ENCODE results near the gene GTF3C5.

Gene GTF3C5

DNA sequence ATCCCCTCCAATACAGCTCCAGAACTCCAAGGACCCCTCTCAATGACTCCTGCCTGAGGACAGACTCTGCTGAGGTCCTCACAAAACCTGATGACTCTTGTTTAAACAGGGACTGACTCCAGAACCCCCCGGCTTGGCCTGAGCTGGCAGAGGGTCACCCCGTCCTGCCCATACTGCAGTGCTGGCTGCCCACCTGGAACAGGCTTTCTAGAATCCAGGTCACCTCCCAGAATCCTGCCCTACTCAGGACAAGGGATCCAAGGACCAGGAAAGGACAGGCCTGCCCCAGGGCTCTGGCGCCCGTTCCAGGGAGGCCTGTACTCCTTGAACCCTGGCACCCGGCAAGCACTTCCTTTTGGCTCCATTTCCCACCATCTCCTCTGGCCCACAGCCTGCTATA, 68.1 kb downstream of the GTF3C5 start:
- Histone ChIP-seq H3K9ac (ENCODE audit: low read depth in 1 of 2, low read length in 2 of 2) (no peak overlapping the region), H3K4me3 (ENCODE audit: low read length in 2 of 2) (no peak overlapping the region), H3K9me3 (ENCODE audit: control insufficient read depth in 2 of 2, low read length in 2 of 2) (peaks cover 0 to 2% of the 10 kb centered on the region in 2 donors), H3K4me1 (ENCODE audit: control insufficient read depth in 2 of 2, insufficient read depth in 2 of 2, low read length in 2 of 2) (peaks cover 0 to 3% of the 10 kb centered on the region in 2 donors), H3K27ac (ENCODE audit: low read depth in 2 of 2, low read length in 2 of 2) (no peak overlapping the region), H3K27me3 (ENCODE audit: control insufficient read depth in 2 of 2, insufficient read depth in 2 of 2, low read length in 2 of 2) (no peaks in the 10 kb centered on the region), H3K36me3 (ENCODE audit: control insufficient read depth in 2 of 2, insufficient read depth in 2 of 2, low read length in 2 of 2) (peaks cover 53 to 59% of the 10 kb centered on the region in 2 donors)

DNA sequence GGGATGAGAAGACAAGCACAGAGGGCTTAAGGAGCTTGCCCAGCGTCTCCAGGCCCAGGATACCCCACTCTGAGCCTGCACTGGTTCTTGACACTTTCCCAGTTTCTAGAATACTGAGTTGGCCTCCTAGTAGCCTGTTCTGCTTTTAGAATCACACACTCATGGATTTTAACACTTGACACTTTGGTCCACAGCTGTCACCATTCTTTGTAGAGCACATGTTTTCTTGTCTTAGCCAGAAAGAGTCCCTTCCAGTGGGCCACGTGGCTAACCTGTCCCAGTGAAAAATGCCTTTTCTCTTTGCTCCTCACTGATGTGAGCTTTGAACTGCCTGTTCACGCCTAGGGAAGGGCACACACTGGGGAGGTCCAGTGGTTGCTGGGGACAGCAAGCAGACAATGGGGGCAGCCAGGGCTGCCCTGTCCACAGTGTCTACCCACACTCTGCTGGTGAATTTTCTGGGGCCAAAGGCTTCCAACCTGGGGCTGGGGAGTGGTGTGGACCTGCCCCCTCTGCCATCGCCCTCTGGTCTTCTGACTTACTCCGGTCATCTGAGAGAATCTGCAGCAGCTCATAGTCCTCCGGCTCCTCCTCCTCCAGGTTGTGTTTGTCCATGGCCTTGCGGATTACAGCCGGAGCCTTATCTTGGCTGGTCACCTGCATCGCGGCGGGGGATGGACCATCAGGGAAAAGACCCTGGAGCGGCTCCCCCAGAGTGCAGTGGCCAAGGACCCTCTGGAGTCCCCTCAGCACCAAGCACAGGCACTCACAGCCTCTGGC, 69.1 kb downstream of the GTF3C5 start:
- H3K36me3 ChIP-seq (ENCODE audit: control insufficient read depth in 2 of 2, insufficient read depth in 2 of 2, low read length in 2 of 2), result peaks cover 57 to 65% of the 10 kb centered on the region in 2 donors
- H3K4me3 ChIP-seq (ENCODE audit: low read length in 2 of 2), result no peak overlapping the region
- no peak overlapping the region for H3K9ac ChIP-seq (ENCODE audit: low read depth in 1 of 2, low read length in 2 of 2)
- no peaks in the 10 kb centered on the region for H3K27me3 ChIP-seq (ENCODE audit: control insufficient read depth in 2 of 2, insufficient read depth in 2 of 2, low read length in 2 of 2)
- no peak overlapping the region for H3K27ac ChIP-seq (ENCODE audit: low read depth in 2 of 2, low read length in 2 of 2)
- H3K9me3 ChIP-seq (ENCODE audit: control insufficient read depth in 2 of 2, low read length in 2 of 2), result peaks cover 0 to 2% of the 10 kb centered on the region in 2 donors
- H3K4me1 ChIP-seq (ENCODE audit: control insufficient read depth in 2 of 2, insufficient read depth in 2 of 2, low read length in 2 of 2), result peaks cover 0 to 3% of the 10 kb centered on the region in 2 donors

DNA sequence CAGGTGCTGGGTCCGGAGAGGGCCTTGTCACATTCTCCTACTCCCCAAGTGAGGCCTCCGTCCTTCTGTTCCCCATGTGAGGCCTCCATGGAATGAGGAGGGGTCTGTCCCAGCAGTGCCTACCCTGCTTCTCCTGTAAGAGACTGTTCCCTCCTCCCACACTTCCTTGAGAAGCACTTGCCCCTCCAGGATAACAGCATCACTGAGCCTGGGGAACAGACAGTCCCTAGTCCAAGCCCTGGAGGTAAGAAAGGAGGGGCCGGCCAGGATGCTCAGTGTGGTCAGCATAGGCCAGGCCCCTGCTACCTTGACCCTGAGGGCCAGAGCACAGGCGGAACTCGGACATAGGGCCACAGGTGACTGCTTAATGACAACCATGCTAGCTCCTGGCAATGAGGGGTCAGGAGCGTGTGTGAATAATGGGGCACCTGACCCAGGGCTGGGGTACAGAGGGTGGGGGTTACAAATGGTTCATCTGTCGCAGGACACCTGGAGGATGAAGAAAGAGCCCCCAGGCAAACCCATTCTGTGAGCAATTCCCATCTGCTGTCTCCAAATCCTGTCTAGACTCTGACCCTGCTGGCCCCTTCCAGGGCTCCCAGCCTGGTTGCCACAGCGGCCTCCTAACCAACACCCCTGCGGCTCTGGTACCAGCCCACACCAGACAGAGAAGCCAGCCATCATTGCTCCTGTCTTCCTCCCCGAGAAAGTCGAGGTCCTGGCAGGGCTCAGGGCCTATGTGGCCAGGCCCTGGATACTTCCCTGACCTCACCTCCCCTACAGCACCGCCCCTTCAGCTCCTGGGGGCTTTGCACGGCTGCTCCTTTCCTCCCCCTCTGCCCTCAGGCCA, 69.9 kb downstream of the GTF3C5 start:
- peaks cover 0 to 3% of the 10 kb centered on the region in 2 donors for H3K4me1 ChIP-seq (ENCODE audit: control insufficient read depth in 2 of 2, insufficient read depth in 2 of 2, low read length in 2 of 2)
- peaks cover 59 to 67% of the 10 kb centered on the region in 2 donors for H3K36me3 ChIP-seq (ENCODE audit: control insufficient read depth in 2 of 2, insufficient read depth in 2 of 2, low read length in 2 of 2)

DNA sequence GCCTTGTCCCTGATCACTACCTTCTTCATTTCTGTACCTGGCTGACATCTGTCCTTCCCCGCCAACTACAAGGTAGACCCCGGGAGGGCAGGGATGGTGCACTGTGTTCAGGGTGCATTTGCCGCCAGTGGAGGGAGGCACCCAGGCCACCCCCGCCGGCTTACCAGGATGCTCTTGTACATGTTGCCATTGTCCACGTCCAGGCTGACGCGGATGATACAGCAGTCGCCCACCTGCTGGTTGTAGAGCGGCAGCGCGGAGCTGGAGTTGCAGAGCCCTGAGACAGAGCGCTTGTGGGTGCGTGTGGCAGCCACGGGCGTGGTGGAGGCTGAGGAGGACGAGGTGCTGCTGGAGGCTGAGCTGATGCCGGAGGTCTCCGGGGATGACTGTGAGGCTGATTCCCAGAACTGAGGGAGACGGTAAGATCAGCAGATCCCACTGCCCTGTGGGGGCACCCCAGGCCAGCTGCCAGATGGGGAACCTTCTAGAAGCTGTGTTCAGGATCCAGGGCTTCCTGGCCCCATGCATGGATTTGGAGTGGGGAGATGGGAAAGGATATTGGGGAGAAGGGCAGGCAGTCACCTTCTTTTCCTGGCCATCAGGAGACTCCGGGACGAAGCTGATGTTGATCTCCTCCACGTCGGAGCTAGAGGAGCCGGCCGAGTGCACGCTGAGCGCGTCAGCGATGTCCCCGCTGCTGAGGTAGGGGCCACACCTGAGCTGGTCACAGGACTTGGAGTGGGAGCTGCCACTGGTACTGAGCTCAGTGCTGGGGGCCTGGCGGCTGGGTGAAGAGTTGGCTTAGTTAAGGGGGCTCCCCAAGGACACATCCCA, 70.8 kb downstream of the GTF3C5 start:
- Histone ChIP-seq H3K27me3 (ENCODE audit: control insufficient read depth in 2 of 2, insufficient read depth in 2 of 2, low read length in 2 of 2) (no peaks in the 10 kb centered on the region), H3K27ac (ENCODE audit: low read depth in 2 of 2, low read length in 2 of 2) (no peak overlapping the region), H3K4me1 (ENCODE audit: control insufficient read depth in 2 of 2, insufficient read depth in 2 of 2, low read length in 2 of 2) (peaks cover 0 to 3% of the 10 kb centered on the region in 2 donors), H3K9me3 (ENCODE audit: control insufficient read depth in 2 of 2, low read length in 2 of 2) (peaks cover 0 to 2% of the 10 kb centered on the region in 2 donors), H3K36me3 (ENCODE audit: control insufficient read depth in 2 of 2, insufficient read depth in 2 of 2, low read length in 2 of 2) (peaks cover 64 to 74% of the 10 kb centered on the region in 2 donors), H3K9ac (ENCODE audit: low read depth in 1 of 2, low read length in 2 of 2) (no peak overlapping the region), H3K4me3 (ENCODE audit: low read length in 2 of 2) (no peak overlapping the region)

More for the DNA sequence above, 69.9 kb downstream of the GTF3C5 start:
- Histone ChIP-seq H3K9ac (ENCODE audit: low read depth in 1 of 2, low read length in 2 of 2) (no peak overlapping the region), H3K4me3 (ENCODE audit: low read length in 2 of 2) (no peak overlapping the region), H3K27me3 (ENCODE audit: control insufficient read depth in 2 of 2, insufficient read depth in 2 of 2, low read length in 2 of 2) (no peaks in the 10 kb centered on the region), H3K27ac (ENCODE audit: low read depth in 2 of 2, low read length in 2 of 2) (no peak overlapping the region), H3K9me3 (ENCODE audit: control insufficient read depth in 2 of 2, low read length in 2 of 2) (peaks cover 0 to 2% of the 10 kb centered on the region in 2 donors)

DNA sequence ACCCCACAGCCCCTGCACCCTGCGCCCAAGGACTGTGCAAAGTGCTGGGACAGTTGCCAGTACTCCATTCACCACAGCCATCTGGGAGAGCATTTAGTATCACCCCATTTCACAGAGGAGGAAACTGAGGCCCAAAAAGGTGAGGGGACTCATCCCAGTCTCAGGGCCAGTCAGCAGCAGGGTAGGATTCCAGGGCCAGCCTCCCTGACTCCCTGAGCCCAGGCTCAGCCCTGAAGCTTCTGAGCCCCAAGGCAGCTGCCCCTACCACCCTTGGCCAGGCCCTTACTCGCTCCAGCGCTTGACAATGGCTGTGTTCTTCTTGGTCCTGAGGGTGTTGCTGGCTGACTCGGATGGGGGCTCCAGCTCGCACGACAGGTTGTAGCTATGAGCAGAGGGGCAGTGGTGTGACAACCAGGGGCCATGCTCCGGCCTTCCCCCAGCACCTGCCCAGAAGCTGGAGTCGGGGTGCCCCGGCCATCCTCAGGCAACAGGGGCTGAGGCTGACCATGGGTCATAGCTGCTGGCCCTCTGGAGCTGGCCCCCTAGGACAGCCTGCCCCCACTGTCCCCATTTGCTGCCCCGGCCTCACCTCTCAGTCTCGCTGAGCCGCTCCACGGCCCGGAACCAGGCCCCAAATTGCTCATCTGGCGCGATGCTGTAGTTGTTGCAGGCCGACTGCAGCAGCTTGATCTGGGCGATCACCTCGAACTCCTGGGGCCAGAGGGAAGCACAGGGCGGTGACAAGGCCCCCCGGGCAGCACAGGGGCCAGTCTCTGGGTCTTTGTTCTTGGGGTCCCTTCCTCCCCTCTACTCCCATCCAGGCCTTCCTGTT, 71.6 kb downstream of the GTF3C5 start:
- Histone ChIP-seq H3K9me3 (ENCODE audit: control insufficient read depth in 2 of 2, low read length in 2 of 2) (no peaks in the 10 kb centered on the region), H3K27ac (ENCODE audit: low read depth in 2 of 2, low read length in 2 of 2) (no peak overlapping the region), H3K4me3 (ENCODE audit: low read length in 2 of 2) (no peak overlapping the region), H3K4me1 (ENCODE audit: control insufficient read depth in 2 of 2, insufficient read depth in 2 of 2, low read length in 2 of 2) (peaks cover 0 to 3% of the 10 kb centered on the region in 2 donors), H3K36me3 (ENCODE audit: control insufficient read depth in 2 of 2, insufficient read depth in 2 of 2, low read length in 2 of 2) (peaks cover 72 to 77% of the 10 kb centered on the region in 2 donors), H3K27me3 (ENCODE audit: control insufficient read depth in 2 of 2, insufficient read depth in 2 of 2, low read length in 2 of 2) (no peaks in the 10 kb centered on the region), H3K9ac (ENCODE audit: low read depth in 1 of 2, low read length in 2 of 2) (no peak overlapping the region)

DNA sequence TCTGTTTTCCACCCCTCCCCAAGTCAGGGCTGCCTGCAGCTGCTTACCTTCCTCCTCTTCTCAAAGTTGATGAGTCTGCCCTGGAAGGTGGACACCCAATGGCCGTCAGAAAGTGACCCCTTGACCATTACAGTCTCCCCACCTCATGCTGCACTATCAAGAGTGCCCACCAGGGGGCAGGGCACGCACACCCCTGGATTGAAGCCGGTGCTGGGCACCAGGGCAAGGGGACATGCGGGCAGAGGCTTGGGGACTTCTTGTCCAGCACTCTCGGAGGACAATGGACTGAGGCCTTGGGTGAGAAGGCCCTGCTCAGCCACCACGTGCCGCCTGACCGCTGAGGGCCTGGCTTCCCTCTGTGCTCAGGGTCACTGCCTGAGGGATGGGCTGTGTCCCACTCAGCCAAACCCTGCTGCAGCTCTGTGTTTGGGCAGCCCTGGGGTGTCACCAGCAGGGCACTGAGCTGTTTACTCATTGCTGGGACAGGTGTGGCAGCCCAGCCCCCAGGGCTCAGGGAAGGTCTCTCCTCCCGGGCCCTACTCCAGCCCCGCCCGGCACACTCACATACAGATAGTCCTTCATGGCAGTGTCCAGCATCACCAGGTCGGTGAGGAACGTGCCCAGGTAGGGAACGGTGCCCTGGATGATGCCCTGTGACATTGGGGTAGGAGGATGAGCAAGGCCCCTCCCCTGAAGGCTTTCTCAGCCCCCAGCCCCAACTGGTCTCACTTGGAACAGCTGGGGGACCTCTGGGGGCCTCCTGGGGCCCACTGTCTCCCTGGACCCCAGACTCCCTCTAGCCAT, 72.6 kb downstream of the GTF3C5 start:
- no peaks in the 10 kb centered on the region for H3K27me3 ChIP-seq (ENCODE audit: control insufficient read depth in 2 of 2, insufficient read depth in 2 of 2, low read length in 2 of 2)
- peak overlapping the region in 1 of 2 donors; percentile 8 for H3K27ac ChIP-seq (ENCODE audit: low read depth in 2 of 2, low read length in 2 of 2)
- peaks cover 74 to 76% of the 10 kb centered on the region in 2 donors for H3K36me3 ChIP-seq (ENCODE audit: control insufficient read depth in 2 of 2, insufficient read depth in 2 of 2, low read length in 2 of 2)
- peaks cover 0 to 3% of the 10 kb centered on the region in 2 donors for H3K4me1 ChIP-seq (ENCODE audit: control insufficient read depth in 2 of 2, insufficient read depth in 2 of 2, low read length in 2 of 2)
- H3K4me3 ChIP-seq (ENCODE audit: low read length in 2 of 2), result no peak overlapping the region
- no peak overlapping the region for H3K9ac ChIP-seq (ENCODE audit: low read depth in 1 of 2, low read length in 2 of 2)
- H3K9me3 ChIP-seq (ENCODE audit: control insufficient read depth in 2 of 2, low read length in 2 of 2), result no peaks in the 10 kb centered on the region

DNA sequence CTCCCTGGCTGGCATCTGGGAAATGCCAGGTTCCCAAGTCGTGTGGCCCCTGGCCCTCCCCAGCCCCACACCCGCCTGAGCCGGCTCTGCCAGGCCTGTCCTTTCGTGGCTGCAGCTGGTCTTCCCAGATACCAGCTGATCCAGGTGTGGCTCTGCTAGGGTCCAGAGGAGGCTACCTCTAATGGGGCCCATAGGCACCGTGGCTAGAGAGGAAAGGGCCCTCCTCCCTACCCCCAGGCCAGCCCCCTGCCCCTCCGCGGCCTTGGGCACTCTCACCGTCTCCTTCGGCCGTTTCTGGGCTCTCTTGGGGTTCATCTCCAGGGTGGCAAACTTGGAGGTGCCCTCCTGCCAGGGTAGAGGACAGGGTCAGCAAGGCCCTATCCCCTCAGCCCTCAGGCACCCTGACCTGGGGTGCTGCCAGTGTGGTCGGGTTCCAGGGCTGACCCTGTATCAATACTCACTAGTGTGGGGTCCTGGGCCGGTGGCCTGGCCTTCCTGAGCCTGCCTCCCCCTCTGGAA, 73.2 kb downstream of the GTF3C5 start:
- Histone ChIP-seq H3K9me3 (ENCODE audit: control insufficient read depth in 2 of 2, low read length in 2 of 2) (no peaks in the 10 kb centered on the region), H3K4me1 (ENCODE audit: control insufficient read depth in 2 of 2, insufficient read depth in 2 of 2, low read length in 2 of 2) (peaks cover 0 to 3% of the 10 kb centered on the region in 2 donors), H3K27me3 (ENCODE audit: control insufficient read depth in 2 of 2, insufficient read depth in 2 of 2, low read length in 2 of 2) (no peaks in the 10 kb centered on the region), H3K36me3 (ENCODE audit: control insufficient read depth in 2 of 2, insufficient read depth in 2 of 2, low read length in 2 of 2) (peaks cover 74 to 76% of the 10 kb centered on the region in 2 donors), H3K27ac (ENCODE audit: low read depth in 2 of 2, low read length in 2 of 2) (no peak overlapping the region), H3K4me3 (ENCODE audit: low read length in 2 of 2) (no peak overlapping the region), H3K9ac (ENCODE audit: low read depth in 1 of 2, low read length in 2 of 2) (no peak overlapping the region)

DNA sequence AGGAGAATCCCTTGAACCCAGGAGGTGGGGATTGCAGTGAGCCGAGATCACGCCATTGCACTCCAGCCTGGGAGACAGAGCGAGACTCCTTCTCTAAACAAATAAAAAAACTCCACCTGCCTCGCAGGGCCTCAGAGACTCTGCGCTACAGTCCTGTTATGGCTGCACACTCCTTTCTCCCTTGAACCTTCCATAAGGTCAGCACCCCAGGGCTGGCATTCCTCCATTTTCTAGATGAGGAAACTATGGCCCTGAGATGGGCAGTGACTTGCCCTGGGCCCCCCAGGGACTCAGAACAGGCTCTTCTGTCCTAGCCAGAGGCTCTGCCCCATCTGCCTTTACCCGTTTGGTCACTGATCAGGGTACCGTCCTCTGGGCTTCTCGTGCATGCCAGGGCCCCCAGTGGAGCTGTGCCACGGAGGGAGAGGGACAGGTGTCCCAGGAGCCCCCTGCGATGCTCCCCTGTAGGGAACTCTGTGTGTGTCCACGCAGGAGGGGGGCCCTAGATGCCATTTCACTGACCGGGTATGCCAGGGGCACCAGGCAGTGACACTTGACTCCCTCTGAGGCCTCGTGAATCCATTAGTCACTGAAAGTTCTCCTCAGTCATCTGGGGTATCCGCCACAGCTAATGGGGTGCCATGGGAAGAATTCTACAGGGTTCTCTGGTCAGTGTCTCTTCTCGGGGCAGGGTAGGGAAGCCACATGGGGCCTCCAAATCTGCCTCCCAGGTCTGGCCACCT, 74.1 kb downstream of the GTF3C5 start:
- no peak overlapping the region for H3K9ac ChIP-seq (ENCODE audit: low read depth in 1 of 2, low read length in 2 of 2)
- H3K27ac ChIP-seq (ENCODE audit: low read depth in 2 of 2, low read length in 2 of 2), result no peak overlapping the region
- H3K9me3 ChIP-seq (ENCODE audit: control insufficient read depth in 2 of 2, low read length in 2 of 2), result no peaks in the 10 kb centered on the region
- peaks cover 0 to 3% of the 10 kb centered on the region in 2 donors for H3K4me1 ChIP-seq (ENCODE audit: control insufficient read depth in 2 of 2, insufficient read depth in 2 of 2, low read length in 2 of 2)
- no peaks in the 10 kb centered on the region for H3K27me3 ChIP-seq (ENCODE audit: control insufficient read depth in 2 of 2, insufficient read depth in 2 of 2, low read length in 2 of 2)
- H3K4me3 ChIP-seq (ENCODE audit: low read length in 2 of 2), result no peak overlapping the region
- H3K36me3 ChIP-seq (ENCODE audit: control insufficient read depth in 2 of 2, insufficient read depth in 2 of 2, low read length in 2 of 2), result peaks cover 66 to 73% of the 10 kb centered on the region in 2 donors
